ENCODE data around the gene ACOT11.
"Not testable (repeated sequence)": the region's sequence is repeated elsewhere in the genome, so short reads cannot be mapped to it uniquely, and the experiment has no call there.

ACOT11 gene

DNA sequence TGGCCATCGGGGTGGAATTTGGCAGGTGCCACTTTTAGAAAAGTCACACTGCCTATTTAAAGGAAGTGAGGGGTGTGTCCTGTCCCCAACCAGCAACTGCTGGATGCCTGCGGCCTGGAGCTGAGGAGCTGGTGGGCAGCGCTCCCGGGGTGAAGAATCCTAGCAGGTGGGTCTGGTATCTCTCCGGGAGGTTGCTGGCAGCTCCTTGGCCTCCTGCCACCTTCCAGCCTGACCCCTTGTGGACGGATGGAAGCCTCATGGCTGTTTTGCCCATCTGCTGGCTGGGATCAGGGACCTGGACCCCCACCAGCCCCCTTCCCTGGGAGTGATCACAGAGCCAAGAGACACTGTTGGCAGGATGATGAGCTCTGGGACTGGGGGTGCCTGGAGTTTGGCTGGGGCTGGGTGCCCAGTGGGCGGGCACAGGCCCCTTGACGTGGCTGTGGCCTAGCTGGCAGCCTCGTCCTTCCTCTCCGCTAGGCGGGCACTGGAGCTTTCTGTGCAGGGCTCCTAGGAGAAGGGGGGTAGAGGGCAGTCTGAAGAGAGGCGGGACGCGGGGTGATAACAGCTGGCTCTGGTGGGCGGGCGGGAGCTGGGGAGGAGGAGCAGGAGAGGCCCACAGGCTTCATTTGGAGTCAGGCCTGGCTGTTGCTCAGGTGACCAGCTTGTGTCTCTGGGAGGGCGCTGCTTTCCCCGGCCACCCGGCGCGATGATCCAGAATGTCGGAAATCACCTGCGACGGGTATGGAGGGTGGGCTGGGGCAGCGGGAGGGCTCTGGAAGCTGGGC is at the start of gene ACOT11:
Gene ACOT11, plus strand, starts transcription at position 628 of the 788 bp plus-strand sequence. Its CDS starts 82 bp downstream, at position 710.
- DNase-seq, result no peak

GRCh38 chr1:54498383-54499096 is 49.5 kb upstream of the ACOT11 start:
- no peak for DNase-seq

- no peak for DNase-seq
These were observed 49.0 kb upstream of the ACOT11 start for GRCh38 chr1:54499097-54499359.

GRCh38 chr1:54499360-54500106 is 48.5 kb upstream of the ACOT11 start:
- no peak for DNase-seq

DNA sequence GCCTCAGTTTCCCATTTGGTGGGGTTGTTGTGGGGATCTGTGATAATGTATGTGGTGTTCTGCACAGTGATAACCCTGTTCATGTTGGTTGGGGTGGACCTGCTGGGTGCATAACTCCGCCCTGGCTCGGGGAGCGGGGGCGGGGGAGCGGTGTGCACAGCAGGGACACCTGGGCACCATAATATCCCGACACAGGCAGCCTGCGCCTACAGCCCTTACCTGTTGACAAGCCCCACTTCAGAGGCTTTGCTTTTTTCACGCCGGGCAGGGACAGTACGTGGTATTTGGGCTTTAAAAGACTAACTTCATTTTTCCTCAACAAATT is 48.0 kb upstream of the ACOT11 start:
- no peak for DNase-seq

GRCh38 chr1:54501849-54502248 is 46.2 kb upstream of the ACOT11 start:
- DNase-seq, result no peak

GRCh38 chr1:54502342-54502741 is 45.7 kb upstream of the ACOT11 start:
- no peak for DNase-seq

DNA sequence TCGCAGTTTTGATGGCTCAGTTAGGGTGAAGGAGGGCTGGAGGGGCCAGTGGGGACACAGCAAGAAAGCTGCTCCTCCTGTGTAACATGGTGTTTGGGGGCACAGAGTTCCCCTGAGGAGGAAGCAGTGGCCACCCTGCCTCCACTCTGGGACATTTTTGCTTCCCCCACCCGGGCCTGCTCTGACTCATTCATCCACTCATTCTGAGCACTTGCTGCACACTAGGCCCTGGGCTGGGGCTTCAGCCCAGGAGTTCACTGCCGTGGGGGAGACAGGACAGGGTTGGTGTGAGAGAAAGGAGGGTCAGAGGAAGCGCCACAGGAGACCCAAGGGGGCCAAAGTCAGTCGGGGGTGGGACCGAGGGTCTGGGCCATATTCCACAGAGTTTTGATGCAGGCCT is 41.4 kb upstream of the ACOT11 start:
- DNase-seq, result peak; percentile 6

DNA sequence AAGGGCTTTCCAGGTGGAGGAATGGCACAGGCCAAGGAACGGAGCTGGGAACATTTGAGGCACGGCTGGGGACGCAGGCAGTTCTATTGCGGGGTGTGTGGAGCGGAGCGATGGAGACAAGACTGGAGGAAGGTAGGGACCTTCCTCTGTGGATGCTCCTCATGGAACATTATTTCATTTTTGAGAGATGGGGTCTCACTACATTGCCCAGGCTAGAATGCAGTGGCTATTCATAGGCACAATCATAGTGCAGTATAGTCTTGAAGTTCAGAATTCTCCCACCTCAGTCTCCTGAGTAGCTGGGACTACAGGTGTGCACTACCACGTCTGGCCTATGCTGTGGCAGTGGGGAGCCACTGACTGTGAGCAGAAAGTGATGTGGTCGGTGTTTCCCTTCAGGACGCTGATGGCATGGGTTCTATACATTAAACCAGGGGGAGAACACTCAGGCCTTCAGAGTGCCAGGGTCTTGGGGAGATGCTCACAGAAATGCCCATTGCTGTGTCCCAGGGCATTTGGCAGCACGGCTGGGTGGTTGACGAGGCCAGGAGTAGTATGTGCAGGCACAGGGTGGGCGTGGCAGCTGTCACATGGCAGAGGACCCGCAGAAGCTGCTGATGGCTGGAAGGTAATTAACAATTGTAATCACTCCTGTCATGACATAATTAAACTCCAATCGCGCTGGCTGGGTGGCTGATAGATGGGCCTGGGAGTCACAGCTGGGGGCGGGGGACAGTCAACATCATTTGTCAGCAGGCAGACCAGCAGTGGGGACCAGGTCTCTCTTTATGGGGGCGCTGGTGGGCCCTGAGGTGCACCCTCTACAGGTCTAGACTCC is 40.8 kb upstream of the ACOT11 start:
- no peak for DNase-seq

- DNase-seq, result no peak
These were observed 37.2 kb upstream of the ACOT11 start for GRCh38 chr1:54510715-54511270.

DNA sequence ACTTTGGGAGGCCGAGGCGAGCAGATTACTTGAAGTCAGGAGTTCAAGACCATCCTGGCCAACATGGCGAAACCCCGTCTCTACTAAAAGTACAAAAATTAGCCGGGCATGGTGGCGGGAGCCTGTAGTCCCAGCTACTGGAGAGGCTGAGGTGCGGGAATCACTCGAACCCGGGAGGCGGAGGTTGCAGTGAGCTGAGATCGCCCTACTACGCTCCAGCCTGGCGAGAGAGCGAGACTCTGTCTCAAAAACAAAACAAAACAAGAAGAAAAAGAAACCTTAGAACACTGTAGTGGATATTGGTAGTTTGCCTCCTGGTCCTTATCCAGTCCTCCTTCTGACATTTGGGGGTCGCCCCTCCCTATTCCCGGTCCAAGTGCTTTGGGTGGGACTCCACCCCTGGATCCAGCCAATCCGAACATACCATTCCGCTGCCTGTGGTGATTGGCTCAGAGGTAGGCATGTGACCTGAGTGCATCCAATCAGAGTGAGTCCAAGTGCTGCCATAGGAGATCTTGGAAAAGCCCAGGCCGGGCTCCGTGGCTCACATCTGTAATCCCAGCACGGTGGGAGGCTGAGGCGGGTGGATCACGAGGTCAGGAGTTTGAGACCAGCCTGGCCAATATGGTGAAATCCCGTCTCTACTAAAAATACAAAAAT is 34.0 kb upstream of the ACOT11 start:
- not testable (repeated sequence) for DNase-seq

GRCh38 chr1:54516249-54516920 is 31.6 kb upstream of the ACOT11 start:
- DNase-seq, result no peak

GRCh38 chr1:54517496-54517895 is 30.5 kb upstream of the ACOT11 start:
- DNase-seq, result no peak

- no peak for DNase-seq
These were observed 29.5 kb upstream of the ACOT11 start for GRCh38 chr1:54518489-54518888.

- no peak for DNase-seq
These were observed 28.3 kb upstream of the ACOT11 start for GRCh38 chr1:54519709-54520108.

- DNase-seq, result no peak
These were observed 27.3 kb upstream of the ACOT11 start for GRCh38 chr1:54520631-54521321.

DNA sequence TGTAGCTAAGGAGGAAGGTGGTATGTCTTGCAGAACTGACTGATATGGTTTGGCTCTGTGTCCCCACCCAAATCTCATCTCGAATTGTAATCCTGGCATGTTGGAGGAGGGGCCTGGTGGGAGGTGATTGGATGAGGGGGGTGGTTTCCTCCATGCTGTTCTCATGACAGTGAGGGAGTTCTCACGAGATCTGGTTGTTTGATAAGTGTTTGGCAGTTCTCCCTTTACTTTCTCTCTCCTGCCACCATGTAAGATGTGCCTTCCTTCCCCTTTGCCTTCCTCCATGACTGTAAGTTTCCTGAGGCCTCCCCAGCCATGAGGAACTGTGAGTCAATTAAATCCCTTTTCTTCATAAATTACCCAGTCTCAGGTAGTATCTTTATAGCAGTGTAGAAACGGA is 21.5 kb upstream of the ACOT11 start:
- DNase-seq, result not testable (repeated sequence)

DNA sequence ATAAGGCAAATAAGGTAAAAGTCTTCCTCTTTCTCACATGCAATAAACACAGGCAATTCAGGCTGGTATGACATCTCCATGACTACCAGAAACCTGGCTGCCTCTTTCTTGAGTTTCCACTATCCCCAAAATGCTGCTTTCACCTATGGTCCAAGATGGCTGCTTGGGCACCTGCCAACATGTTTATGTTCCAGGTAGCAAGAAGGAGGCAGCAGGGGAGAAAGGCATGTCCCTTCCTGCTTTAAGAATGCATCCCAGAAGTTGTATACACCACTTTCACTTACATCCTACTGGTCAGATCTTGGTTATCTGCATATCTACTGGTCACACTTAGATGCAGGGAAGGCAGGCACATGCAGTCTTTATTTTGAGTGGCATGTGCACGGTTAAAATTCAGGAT is 19.4 kb upstream of the ACOT11 start:
- DNase-seq, result no peak

- no peak for DNase-seq
These were observed 16.0 kb upstream of the ACOT11 start for GRCh38 chr1:54532033-54532432.

- not testable (repeated sequence) for DNase-seq
These were observed 11.4 kb upstream of the ACOT11 start for GRCh38 chr1:54536656-54537055.

- no peak for DNase-seq
These were observed 10.4 kb upstream of the ACOT11 start for GRCh38 chr1:54537611-54538010.
